GM21360 (cell line): Measurements from ENCODE around the gene GRK1.

Experiments
- ATAC-seq: cut with Tn5 transposase; IDR thresholded peaks from one replicate; pipeline ENCODE4 v1.9.1; 2021; ENCODE audit warnings: mild to moderate bottlenecking, moderate library complexity; ENCODE audit not compliant: unreplicated experiment

The GRK1 gene

DNA sequence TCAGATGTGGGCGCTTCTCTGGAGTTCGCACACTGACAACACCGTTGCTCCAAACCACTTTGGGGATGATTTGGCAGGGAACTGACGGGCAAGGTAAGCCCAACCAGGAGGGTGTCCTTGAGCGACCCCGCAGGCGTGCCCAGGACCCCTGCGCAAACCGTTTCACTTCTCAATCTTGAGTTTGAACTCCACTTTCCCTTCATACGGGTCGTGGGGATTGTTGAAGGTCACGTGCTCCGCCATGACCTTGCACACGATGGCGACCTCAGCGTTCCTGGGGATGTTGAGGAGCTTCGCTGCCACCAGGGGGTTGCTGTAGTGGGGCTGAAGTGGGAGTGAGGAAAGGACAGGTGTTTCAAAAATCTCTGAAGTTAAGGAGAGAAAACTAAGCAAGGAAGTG, 17.8 kb upstream of the GRK1 start:
- no peak for ATAC-seq

GRCh38 chr13:113650275-113650674, 16.7 kb upstream of the GRK1 start:
- ATAC-seq = no peak

GRCh38 chr13:113650731-113651148, 16.3 kb upstream of the GRK1 start:
- no peak for ATAC-seq

DNA sequence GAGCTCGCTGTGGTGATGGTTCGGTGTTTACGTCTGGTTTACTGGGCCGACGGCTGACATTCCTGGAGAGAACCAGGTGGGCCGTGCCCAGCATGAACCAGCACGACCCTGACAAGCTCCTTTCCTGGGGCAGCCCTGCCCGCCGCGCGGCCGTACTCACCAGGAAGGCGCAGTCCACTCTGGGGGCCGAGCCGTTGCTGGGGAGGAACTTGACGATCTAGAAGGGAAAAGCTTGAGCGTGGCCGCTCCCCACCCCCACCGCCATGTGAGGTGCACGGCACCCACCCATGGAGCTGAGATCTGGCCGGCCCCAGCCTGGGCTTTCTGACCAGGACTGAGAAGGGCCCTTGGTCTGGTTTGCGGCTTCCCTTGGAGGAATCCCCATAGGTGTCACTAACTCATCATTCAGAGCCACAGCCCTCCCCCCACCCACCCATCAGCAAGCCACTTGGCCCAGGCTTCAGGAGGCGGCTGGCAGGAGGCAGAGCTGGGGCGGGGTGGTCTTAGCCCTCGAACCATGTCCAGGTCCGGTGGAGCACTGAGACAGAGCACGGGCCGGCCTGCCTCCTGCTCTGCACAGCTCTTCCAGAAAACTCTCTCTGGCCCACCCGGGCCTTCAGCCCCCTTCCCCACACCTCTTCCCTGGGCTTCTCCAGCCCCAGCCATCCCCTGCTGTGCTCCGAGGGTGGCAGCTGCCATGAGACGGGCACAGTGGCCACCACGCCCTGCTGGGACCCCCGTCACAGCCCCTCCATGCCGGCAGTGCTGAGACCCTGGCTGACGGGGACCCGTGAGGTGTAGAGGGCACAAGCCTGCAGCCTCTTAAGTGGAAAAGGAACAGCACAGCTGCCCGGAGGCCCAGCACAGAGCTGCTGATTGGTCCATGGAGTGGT, 15.3 kb upstream of the GRK1 start:
- ATAC-seq = no peak

DNA sequence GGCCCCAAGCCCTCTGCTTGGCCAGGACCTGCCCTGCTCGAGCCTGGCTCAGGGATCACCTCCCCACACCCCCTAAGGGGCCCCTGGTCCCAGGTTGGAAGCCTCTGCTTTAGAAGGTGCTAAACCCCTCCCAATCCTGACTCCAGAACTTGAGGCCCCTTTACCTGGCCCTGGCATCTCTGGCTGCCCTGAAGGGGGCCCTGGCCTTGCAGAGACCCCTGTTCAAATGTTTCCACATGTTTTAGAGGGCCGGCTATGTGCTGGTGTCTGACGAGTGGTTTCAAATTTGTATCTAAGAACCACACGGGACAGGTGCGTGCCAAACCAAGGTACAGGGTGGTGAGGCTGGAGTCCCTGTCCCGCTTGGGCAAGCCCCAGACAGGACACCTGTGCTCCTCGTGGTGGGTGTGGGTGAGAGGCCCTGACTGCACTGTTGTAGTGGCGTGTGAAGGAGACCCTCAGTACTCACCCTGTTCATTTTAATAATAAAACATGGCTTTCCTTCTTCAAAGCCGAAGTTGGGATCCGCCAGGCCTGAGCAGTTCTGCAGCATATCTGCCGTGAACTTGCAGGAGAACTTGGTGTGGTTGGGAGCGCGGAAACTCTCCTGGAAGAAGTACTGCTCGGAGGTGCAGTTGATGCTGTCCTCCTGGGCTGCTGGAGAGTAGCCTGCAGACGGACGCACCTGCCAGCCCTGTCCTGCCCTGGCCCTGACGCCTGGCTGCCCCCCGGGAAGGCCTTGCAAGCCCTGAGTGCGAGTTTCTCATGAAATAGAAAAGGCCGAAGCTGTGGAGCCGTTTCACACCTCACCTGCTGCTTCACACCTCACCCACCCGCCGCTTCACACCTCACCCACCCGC, 14.4 kb upstream of the GRK1 start:
- ATAC-seq = no peak

DNA sequence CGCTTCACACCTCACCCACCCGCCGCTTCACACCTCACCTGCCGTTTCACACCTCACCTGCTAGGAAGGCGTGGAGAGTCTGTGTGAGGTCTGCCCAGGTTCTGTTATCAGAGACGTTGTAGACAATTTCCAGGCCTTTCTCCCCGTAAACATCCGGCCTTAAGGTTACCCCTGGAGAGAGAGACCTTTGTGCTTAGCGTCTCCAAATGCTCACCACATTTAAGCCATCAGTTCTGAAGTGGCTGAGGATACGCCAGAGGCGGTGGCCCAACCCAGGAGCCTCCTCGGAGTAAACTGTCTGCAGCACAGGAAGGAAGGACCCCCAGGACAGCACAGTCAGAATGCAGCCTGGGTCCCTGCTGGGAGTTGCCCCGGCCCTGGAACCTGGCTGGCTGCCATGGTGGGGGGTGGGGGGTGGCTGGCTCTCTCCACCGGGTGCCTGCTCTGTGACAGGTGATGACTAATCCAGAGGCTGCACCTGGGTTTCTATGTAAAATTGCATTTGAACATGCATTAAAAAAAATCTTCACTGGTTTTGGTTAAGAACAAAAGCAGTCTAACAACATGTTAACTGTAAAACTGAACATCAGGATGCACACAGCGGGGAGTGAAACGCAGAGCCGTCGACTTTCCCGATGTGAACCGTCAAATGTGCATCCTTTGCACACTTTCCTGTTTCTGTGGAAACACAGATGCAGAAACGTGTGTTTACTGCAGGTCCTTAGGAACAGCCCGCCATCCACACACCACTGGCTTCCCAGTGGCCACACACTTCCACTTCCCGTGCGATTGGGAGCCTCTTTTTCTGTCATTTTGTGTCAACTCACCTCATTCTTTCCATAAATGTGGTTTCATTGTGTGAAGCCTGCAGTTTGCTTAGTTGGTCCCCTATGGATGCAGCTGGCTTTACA, 13.5 kb upstream of the GRK1 start:
- ATAC-seq = no peak

GRCh38 chr13:113654175-113654560, 12.9 kb upstream of the GRK1 start:
- no peak for ATAC-seq

DNA sequence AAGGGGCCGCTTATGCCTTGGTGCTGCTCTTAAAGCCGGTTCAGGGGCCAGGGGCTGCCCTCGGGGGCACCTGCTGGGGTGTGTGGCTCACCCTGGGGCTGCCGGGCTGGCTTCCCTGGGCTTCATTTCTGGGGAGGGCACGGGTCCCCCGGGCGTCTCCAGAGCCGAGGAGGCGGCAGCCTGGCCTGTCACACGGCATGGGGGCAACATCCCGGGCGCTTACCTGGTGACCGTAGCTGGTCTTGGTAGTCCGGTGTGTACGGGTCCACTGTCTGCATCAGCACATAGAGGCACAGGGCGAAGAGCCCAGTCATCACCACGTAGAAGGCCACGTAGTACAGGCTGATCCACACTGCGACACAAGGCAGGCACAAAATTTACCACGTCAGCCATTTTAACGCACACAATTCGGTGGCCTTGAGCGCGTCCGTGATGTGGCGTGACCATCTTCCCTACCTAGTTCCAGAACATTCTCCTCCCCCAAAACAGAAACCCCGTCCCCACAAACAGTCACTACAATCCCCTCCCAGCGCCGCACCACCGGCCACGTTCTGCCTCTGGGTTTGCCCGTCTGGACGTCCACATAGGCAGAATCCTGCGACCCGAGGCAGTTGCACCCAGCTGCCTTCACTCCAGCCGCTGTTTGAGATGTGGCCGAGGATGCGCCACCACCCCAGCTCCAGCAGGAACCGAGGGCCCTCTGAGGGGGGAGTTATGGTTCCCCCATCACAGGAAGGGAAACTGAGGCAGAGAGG, 12.3 kb upstream of the GRK1 start:
- ATAC-seq = no peak

DNA sequence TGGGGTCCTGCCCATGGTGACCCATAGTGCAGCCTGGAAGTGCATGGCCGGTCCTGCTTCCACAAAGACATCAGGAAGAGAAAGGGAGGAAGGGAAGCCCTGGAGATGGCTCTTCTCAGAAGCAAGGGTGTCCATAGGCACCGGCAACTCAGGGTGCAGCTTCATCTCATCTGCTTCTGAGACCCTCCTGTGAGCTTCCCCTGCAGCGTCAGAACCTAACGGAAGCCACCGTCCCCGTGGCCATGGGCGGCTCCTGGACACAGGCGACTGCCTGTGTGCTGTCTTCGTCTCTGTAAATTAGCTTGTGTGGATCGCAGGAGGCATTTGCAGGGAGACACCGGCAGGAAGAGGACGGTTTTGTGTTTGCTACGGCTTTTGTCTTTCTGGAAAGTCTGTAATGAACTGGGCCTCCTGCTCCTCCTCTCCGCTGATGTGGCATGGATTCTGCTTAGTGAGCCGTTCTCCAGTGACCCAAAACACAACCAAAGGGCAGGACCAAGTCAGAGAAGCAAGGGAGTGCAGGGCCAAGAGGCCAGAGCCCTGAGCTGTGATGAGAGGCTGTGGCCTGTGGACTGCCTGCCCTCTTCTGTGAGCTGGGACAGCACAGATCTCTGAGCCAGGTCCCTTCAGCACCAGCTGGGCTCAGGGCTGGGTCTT, 11.5 kb upstream of the GRK1 start:
- no peak for ATAC-seq

DNA sequence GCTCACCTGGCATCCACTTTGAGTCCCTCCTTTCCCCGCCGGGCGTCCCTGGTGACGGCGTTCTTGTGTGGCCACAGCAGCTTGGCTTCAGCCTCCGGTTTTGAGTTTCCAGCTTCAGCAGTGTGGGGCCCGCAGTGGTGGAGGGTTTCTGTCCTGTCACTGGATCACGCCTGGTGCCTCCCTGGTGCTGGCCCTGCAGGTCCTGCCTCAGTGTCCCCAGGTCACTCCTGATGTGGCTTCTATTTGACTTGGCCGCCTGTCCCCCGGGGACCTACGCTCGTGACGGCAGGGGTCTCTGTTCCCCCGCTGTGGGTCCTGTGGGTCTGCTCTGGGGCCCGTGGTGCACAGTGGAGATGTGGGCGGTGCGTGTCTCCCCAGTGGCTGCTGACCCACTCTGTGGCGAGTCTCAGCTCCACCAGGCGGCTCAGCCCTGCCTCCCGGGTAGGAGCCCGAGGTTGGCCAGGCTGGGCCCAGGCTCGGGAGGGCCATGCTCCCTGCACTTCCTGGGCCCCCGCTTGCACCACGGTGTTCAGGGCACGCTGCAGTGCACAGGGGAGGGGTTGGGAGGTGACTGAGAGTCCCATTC, 10.9 kb upstream of the GRK1 start:
- ATAC-seq = no peak

DNA sequence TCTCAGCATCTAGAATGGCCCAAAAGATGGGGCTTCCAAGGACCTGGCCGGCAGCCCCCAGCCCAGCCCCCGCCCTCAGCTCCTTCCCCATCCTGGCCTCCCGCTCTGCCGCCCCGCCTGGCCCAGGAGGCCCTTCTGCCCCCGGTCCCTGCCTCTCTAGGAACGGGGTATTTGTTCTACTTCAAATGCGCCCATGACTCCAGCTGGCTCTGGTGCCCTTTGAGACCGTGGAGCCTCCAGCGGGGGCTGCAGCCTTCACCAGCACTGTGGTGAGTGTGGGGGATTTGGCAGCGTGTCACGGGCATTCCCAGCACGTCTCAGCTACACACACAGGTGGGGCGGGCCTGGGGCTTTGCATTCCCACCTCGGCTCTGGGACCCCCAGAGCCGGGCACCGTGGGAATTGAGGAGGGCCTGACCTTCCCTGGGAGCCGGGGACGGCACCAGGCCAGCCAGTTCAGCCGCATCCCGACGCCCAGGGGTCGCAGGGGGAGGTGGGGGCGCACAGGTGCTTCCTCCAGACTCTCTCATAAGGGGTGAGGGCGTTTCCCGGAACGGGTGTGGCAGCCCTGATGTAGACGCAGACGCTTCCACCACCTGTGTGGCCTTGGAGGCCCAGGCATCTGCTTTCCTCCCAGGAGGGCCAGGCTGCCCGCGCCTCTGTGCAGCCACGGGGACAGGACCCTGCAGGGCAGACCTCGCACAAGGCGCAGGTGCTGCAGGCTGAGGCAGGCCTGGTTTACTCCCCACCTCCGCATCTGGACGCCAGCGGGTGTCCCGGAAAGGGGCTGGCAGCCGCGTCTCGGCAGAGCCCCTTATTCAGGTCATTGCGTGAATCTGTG, 10.0 kb upstream of the GRK1 start:
- no peak for ATAC-seq

DNA sequence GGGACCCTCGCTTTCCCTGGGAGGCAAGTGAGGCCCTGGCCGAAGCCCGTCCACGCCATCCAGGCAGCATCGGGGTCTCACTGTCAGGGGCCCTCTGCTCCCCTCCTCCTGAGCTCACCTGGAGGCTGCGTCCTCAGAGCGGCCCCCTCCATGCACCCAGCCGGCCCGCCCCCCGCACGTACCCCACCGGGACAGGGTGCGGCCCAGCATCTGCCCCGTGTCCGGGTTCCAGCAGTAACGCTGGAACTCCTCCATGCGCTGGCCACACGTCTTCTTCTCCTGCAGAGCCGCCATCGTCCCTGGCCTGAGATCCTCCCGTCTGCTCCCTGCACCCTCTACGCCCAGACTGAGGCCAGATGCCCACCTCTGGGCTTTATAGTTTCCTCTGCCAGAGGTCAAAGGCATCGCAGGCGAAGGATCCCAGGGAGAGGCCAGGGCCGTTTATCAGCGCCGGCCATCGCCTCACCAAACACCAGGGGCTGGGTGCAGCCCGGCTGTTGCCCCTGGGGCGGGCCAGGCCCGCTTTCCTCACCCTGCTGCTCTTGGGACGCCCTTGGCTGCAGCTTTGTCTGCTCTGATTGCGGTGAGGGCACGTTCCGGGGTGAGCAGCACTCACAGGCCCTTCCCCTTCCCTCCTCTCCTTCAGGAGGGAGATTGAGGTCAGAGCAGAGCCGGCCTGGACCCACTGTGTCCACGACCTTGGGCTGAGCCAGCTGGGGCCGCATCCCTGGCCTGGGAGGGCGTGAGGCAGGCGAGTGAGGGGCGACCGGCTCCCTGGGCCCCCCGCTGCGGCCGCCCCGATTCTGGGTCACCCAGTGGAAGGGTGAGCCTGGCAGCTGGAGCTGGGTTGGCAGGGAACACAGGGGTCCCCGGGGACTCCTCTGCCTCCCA, 8.9 kb upstream of the GRK1 start, which contains the start of gene ATP4B:
TSS of gene ATP4B (minus strand) at position 348 of the 891 bp plus-strand sequence. CDS start at position 294, 54 bp downstream.
- ATAC-seq = no peak

DNA sequence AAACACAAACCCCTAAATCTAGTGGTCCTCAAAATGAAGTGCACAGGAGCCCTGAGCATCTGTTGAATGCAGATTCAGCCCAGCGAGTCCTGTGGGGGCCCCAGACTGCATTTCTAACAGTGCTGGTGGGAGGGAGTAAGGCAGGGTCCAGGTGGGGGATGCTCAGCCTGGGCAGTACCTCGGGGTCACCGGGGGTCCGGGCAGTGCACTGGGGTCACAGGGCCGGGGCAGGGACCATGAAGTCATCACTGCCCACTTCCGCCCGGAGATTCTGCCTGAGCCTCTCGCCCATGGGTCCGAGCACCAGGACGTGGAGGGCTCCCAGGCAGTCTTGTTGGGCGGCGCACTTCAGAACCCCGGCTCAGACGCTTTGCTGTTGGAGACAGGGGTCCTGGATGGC, 8.2 kb upstream of the GRK1 start:
- no peak for ATAC-seq

DNA sequence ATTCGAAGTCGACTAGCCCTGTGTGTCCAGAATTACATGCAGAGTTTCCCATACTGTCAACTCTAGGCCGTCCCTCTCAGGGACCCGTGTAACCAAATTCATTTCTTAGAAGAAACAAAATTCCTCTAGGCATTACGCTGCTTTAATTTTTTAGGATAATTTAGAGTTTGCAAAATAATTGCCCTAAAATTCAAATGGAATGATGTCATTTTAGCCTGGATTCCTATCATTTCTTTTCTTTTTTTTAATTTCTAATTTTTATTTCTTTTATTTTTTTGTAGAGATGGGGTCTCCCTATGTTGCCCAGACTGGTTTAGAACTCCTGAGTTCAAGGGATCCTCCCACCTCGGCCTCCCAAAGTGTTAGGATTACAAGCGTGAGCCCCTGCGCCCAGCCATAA, 7.7 kb upstream of the GRK1 start:
- no peak for ATAC-seq

GRCh38 chr13:113660066-113660465, 7.0 kb upstream of the GRK1 start:
- ATAC-seq = no peak

DNA sequence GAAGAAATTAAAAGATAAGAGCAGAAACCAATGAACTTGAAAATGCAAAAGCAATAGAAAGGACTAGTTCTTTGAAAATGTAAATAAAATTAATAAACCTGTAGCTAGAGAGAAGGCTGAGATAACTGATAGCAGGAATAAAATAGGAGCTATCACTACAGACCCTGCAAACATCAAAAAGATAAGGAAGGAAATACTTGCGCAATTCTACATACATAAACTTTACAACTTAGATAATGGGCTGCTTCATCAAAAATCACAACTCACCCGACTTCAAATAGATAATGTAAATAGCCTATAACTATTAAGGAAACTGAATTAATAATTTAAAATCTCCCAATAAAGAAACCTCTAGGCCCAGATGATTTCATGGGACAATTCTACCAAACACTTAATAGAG, 5.5 kb upstream of the GRK1 start:
- ATAC-seq = no peak

GRCh38 chr13:113663934-113664333, 3.1 kb upstream of the GRK1 start:
- ATAC-seq = no peak
